Natural killer cell (primary cell): ENCODE data around the gene NCEH1. TPM values are rescaled to one million over a fixed set of nuclear protein-coding genes. Genes with fewer than 3 reads are reported as not detected.

ENCODE experiments used
- ATAC-seq, 3 donors: fragments of 150-1000 bp in 2 of 3; fragments of 200-7000 bp in 1 of 3; cut with Tn5 transposase; 1 replicate in 1 of 3; 2 replicates in 2 of 3; pipeline ENCODE4 v1.10.0; 2021; ENCODE audit warnings: mild to moderate bottlenecking in 2 of 3, moderate library complexity in 2 of 3
- DNase-seq, 2 donors: peaks; one replicate each; pipeline versions ENCODE4 v3.0.0 to v3.0.0-alpha.2; 2013 to 2021; ENCODE audit warnings: mixed read lengths in 1 of 2
- H3K27ac ChIP-seq: one replicate; pipeline ENCODE4 v1.5.1; 2013; ENCODE audit warnings: mild to moderate bottlenecking, low read length
- H3K27me3 ChIP-seq: one replicate; pipeline ENCODE4 v1.6.1; 2013; ENCODE audit warnings: low read length; ENCODE audit not compliant: control insufficient read depth, insufficient read depth
- H3K36me3 ChIP-seq: one replicate; pipeline ENCODE4 v1.6.1; 2013; ENCODE audit warnings: low read length; ENCODE audit not compliant: control insufficient read depth, insufficient read depth
- H3K4me1 ChIP-seq: one replicate; pipeline ENCODE4 v1.6.1; 2013; ENCODE audit warnings: low read length; ENCODE audit not compliant: control insufficient read depth, insufficient read depth
- H3K4me3 ChIP-seq: one replicate; pipeline ENCODE4 v1.5.1; 2013; ENCODE audit warnings: low read length
- H3K9me3 ChIP-seq: one replicate; pipeline ENCODE4 v1.6.1; 2013; ENCODE audit warnings: low read length; ENCODE audit not compliant: control insufficient read depth, insufficient read depth
- H3K27ac Mint-ChIP-seq, 2 donors: one replicate each; pipeline ENCODE4 v1.8.0; 2022; ENCODE audit warnings: mild to moderate bottlenecking in 2 of 2, mixed read lengths in 2 of 2, moderate library complexity in 1 of 2
- H3K27me3 Mint-ChIP-seq, 2 donors: one replicate each; pipeline ENCODE4 v1.8.0; 2022; ENCODE audit warnings: low read depth in 2 of 2, mixed read lengths in 2 of 2
- H3K36me3 Mint-ChIP-seq: one replicate; pipeline ENCODE4 v1.8.0; 2022; ENCODE audit warnings: mixed read lengths
- H3K4me1 Mint-ChIP-seq, 2 donors: one replicate each; pipeline ENCODE4 v1.8.0; 2022; ENCODE audit warnings: mixed read lengths in 2 of 2
- H3K4me3 Mint-ChIP-seq: one replicate; pipeline ENCODE4 v1.8.0; 2022; ENCODE audit warnings: mild to moderate bottlenecking, moderate library complexity, mixed read lengths
- H3K9me3 Mint-ChIP-seq, 2 donors: one replicate each; pipeline ENCODE4 v1.8.0; 2022; ENCODE audit warnings: mixed read lengths in 2 of 2
- WGBS: methylation state at CpG from one replicate; pipeline ENCODE4 v1.1.7; 2013; ENCODE audit warnings: missing lambda C conversion rate; ENCODE audit not compliant: insufficient coverage; 5-methylcytosine and 5-hydroxymethylcytosine counted together
- intact Hi-C: fragments of 100-400 bp; cut with micrococcal nuclease; formaldehyde crosslinking; loops from one replicate; pipeline ENCODE4 v1.14.2; 2022
- total RNA-seq, 4 donors: library from RNA; stranded (reverse); fragments of 120-200 nt in 1 of 4; gene quantifications; one replicate each; pipeline versions ENCODE4 v1.2.3 to v1.2.4, GENCODE V29; 2013 to 2022
- TF ChIP-seq, protein P1 (sequence below): fragments of 200-600 bp; IDR thresholded peaks from one replicate; pipeline ENCODE4 v1.8.0; 2022; ENCODE audit warnings: antibody characterized with exemption

NCEH1 gene
- total RNA-seq, 3 donors from 2014 or later (not counting 1 experiment from before 2014, with no cell fraction given): 3.5 to 6.8 (median 5.3) TPM

DNA sequence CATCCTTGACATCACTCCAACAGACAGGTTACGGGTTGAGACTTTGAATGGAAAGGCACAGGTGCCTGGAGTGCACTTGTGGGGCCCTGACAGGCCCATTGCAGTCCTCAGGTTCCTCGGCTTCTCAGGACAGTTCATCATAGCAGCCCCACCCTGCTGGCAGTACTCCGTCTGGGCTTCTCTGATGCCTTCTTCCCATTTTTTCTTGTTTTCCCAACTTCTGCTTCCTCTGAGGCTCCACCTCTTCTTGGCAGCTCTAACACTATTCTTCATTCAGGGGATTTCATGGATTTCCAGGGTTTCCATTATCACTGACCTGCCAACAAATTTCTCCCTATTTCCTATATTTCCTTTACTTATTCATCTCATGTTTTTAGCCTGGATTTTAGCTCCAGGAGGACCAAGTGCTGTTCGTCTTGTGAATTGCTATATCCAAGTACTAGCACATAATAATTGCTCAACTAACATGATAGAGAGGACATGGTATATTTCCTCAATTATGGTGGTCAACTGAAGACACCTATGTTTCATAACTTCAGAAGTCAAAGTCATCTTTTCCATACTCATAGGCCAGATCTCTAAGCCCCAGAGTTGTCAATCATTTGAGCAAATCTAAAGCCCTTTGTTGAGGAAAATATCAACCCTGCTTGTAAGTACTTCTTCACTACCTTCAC lies 16.2 kb downstream of the NCEH1 start:
- Histone ChIP-seq H3K27me3 (no peaks in the 10 kb centered on the region), H3K4me3 (no peak overlapping the region), H3K4me1 (peaks cover 11% of the 10 kb centered on the region), H3K27ac (no peak overlapping the region), H3K9me3 (no peaks in the 10 kb centered on the region), H3K36me3 (no peaks in the 10 kb centered on the region)
- no peaks in the 10 kb centered on the region for H3K9me3 Mint-ChIP-seq
- TF ChIP-seq, protein P1, sequence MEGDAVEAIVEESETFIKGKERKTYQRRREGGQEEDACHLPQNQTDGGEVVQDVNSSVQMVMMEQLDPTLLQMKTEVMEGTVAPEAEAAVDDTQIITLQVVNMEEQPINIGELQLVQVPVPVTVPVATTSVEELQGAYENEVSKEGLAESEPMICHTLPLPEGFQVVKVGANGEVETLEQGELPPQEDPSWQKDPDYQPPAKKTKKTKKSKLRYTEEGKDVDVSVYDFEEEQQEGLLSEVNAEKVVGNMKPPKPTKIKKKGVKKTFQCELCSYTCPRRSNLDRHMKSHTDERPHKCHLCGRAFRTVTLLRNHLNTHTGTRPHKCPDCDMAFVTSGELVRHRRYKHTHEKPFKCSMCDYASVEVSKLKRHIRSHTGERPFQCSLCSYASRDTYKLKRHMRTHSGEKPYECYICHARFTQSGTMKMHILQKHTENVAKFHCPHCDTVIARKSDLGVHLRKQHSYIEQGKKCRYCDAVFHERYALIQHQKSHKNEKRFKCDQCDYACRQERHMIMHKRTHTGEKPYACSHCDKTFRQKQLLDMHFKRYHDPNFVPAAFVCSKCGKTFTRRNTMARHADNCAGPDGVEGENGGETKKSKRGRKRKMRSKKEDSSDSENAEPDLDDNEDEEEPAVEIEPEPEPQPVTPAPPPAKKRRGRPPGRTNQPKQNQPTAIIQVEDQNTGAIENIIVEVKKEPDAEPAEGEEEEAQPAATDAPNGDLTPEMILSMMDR: no peak
- H3K36me3 Mint-ChIP-seq: no peaks in the 10 kb centered on the region
- intact Hi-C loops: no loop called here
- H3K27ac Mint-ChIP-seq: no peak overlapping the region
- 96% methylated on average over 4 of the region's 4 CpGs for WGBS
- ATAC-seq: no peak
- peaks cover 30 to 35% of the 10 kb centered on the region in 2 donors for H3K4me1 Mint-ChIP-seq
- H3K27me3 Mint-ChIP-seq: no peaks in the 10 kb centered on the region
- DNase-seq: no peak
- no peak overlapping the region for H3K4me3 Mint-ChIP-seq

DNA sequence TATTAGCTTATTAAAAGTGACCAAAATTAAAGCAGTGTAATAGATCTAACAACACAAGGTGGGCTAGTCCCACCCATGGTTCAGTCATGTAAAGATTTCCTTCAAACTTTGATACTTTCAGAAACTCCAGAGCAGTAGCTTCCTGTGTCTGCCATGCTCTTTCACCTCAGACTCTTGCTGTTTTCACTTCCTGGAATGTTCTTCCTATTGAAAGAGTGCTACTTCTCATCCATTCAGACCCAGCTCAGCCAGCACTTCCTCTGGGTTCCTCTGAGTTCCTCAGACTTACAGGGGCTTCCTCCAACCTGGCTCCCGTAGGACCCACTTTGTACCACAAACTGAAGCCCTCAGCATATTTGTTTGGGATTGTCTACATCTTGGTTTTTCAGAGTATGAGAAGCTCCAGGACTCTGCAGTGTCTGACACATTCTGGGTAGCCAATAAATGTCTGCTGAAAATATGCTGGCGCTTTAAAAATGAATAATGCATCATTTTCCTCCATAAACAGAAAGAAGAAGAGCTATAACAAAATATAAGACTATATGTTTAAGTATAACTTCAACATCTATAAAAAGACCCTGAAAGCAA lies 18.0 kb downstream of the NCEH1 start:
- TF ChIP-seq, protein P1: no peak
- Mint-ChIP-seq H3K36me3 (no peaks in the 10 kb centered on the region), H3K9me3 (no peaks in the 10 kb centered on the region), H3K27ac (peak overlapping the region; percentile 29 to 61), H3K27me3 (no peaks in the 10 kb centered on the region), H3K4me1 (peaks cover 22 to 28% of the 10 kb centered on the region in 2 donors), H3K4me3 (no peak overlapping the region)
- Histone ChIP-seq H3K36me3 (no peaks in the 10 kb centered on the region), H3K27ac (no peak overlapping the region), H3K27me3 (no peaks in the 10 kb centered on the region), H3K9me3 (no peaks in the 10 kb centered on the region), H3K4me1 (peaks cover 5% of the 10 kb centered on the region), H3K4me3 (no peak overlapping the region)
- intact Hi-C loops: no loop called here
- WGBS: 68% methylated on average over 2 of the region's 2 CpGs
- DNase-seq (no peak), ATAC-seq (no peak)

DNA sequence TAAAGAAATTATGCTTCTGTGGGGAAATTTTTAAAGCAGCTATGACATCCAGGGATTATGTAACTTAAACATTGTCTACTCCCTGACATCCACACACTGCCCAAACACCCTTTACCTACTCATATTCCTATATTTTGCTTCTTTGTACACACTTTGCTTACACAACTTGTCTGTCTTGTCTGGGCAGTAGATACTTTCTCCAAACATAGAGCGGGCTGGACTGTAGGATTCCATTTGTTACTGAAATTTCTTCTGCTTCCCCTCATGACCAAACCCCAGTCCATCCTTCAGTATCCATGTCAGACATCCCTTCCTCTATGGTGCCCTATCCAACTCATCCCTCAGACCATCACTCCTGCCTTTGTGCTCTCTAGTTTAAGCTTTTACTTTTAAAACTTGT lies 19.9 kb downstream of the NCEH1 start:
- no peaks in the 10 kb centered on the region for H3K9me3 ChIP-seq
- no peak overlapping the region for H3K4me3 ChIP-seq
- no peak overlapping the region for H3K27ac Mint-ChIP-seq
- H3K36me3 Mint-ChIP-seq: no peaks in the 10 kb centered on the region
- H3K4me1 ChIP-seq: peaks cover 5% of the 10 kb centered on the region
- no peaks in the 10 kb centered on the region for H3K9me3 Mint-ChIP-seq
- H3K4me3 Mint-ChIP-seq: no peak overlapping the region
- no peaks in the 10 kb centered on the region for H3K27me3 ChIP-seq
- 97% methylated on average over 1 of the region's 1 CpG for WGBS
- no peak for DNase-seq
- no peaks in the 10 kb centered on the region for H3K36me3 ChIP-seq
- intact Hi-C loops: no loop called here
- TF ChIP-seq, protein P1: no peak
- no peak for ATAC-seq
- H3K27ac ChIP-seq: no peak overlapping the region
- no peaks in the 10 kb centered on the region for H3K27me3 Mint-ChIP-seq
- peaks cover 25 to 28% of the 10 kb centered on the region in 2 donors for H3K4me1 Mint-ChIP-seq
